Endometrial microvascular endothelial cells (primary cell): ENCODE measurements around the gene SWSAP1. TPM values are rescaled to one million over a fixed set of nuclear protein-coding genes. Genes with fewer than 3 reads are reported as not detected.
"Not testable (repeated sequence)": the region's sequence is repeated elsewhere in the genome, so short reads cannot be mapped to it uniquely, and the experiment has no call there.

ENCODE experiments used
- in situ Hi-C: cut with HindIII; loops from 2 replicates; pipeline ENCODE4 v1.10.0; 2017; ENCODE audit warnings: low sequenced_read_pairs, low pct_unique_long_range_greater_than_20kb; ENCODE audit errors: inconsistent ontology term
- total RNA-seq: library from RNA; depleted of rRNA; stranded (reverse); fragments of >200 nt; gene quantifications from one replicate; pipeline ENCODE4 v1.2.3, GENCODE V29; 2015; ENCODE audit errors: inconsistent ontology term

SWSAP1 gene
- total RNA-seq, 1 donor from 2014 or later: 1.9 TPM

DNA sequence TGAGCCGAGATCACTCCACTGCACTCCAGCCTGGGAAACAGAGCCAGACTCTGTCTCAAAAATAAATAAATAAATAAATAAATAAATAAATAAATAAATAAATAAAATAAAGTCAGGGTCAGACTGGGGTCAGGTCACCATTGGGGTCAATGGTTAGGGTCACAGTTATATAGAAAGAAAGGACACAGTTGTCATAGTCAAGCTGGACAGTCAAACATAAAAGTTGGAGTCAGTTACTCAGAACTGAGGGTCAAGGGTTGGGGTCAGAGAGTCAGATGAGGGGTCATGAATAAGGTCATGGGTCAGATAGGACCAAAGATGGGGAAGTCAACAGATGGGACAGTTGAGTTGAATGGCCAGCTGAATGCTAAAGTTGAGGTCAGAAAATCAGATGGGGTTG lies 26.3 kb downstream of the SWSAP1 start:
- in situ Hi-C loops: no loop called here

DNA sequence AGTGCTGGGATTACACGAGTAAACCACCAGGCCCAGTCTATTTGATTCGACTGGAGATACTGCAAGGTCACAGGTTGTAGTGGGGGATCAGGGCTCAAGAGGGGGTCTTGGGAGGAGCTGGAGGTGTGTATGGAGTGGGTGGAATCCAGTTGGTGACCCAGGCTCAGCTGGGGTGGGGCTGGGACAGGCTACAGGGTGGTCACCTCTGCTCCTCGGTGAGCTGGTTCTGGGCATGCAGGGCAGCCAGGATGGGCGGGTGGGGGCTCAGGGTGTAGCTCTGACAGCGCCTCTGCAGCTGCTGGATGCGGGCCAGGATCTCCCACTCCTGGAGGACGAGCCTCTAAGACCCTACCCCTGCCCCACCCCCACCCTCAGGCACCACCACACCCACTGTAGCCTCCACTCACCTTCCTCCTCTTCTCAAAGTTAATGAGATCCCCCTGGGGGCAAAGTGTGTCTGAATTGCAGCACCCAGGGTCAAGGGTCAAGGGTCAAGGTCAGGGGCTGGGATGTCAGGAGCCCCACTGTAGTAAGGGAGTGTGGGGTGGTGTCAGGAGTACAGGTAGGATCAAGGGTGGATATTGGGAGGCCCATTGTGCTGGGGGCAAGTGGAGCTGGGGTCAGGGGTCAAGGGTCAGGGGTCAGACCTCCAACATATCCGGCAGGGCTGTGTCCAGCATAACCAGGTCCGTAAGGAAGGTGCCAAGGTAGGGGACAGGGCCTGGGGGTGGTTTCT lies 27.5 kb downstream of the SWSAP1 start:
- in situ Hi-C loops: no loop called here

- in situ Hi-C loops: no loop called here
Observed at GRCh38 chr19:11404588-11405222, 30.2 kb downstream of the SWSAP1 start.

DNA sequence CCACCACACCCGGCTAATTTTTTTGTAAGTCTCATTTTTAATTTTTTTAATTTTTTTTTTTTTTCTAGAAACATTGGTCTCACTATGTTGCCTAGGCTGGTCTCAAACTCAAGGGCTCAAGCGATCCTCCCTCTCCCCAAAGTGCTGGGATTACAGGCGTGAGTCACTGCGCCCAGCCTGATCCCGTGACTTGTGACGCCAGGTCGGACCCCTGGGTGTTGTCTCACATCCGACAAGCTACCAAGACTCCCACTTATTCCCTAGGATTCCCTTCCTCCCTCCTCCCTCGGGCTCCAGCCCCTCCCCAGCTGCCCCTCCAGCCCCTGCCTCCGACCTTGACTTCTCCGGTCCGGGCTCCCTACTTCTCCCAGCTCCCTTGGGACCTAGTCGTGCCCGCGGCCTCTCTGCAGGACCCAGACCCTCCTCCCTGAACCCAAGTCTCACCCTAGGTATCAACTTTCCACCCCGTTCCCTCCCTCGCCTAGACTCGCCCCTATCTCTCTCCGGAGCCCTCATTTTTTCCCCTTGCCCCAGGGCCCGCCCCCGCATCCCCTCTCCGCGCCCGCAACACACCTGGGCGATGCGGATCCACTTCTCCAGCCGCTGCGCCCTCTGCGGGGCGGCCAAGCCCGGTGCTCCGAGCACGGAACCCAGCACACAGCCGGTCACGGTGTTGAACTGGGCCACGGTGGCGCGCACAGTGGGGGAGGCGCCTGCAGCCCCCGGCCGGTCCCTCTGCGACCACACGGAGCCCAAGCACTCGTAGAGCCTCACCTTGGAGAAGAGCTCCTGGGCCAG lies 31.6 kb downstream of the SWSAP1 start:
- in situ Hi-C loops: no loop called here

GRCh38 chr19:11406703-11407236 lies 32.3 kb downstream of the SWSAP1 start:
- in situ Hi-C loops: not testable (repeated sequence)

DNA sequence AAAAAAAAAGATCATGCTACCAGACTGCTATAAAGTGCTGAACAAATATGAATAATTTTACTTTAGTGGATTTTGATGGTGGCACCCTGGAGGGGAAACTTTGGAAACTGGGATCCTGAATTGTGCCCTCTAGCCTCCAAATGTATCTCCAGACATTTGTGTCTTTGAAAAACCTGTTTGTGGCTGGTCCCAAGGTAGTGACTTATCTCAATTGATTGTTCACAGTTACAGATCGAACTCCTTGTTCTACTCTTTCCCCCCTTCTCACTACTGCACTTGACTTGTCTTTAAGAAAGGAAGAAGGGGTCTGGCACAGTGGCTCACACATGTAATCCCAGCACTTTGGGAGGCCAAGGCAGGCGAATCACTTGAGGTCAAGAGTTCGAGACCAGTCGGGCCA lies 34.1 kb downstream of the SWSAP1 start:
- in situ Hi-C loops: no loop called here

- in situ Hi-C loops: no loop called here
Observed at GRCh38 chr19:11410682-11411081, 36.2 kb downstream of the SWSAP1 start.

DNA sequence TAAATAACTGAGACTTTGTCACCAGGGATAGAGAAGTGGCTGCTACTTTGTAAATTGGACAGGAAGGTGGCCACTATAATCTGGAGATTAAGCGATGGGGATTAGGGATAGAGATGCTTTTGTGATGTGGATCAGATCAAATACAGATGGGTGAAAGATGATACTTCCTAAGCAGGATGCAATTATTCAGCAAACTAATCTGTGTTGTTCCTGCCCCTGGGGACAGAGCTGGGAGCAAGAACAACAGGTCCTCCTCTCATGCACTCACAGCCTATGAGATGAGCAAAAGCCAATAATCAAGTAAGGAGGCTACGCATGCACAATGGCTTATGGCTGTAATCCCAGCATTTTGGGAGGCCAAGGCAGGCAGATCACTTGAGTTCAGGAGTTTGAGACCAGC lies 40.1 kb downstream of the SWSAP1 start:
- in situ Hi-C loops: no loop called here

GRCh38 chr19:11416346-11417052 lies 42.0 kb downstream of the SWSAP1 start:
- in situ Hi-C loops: no loop called here

DNA sequence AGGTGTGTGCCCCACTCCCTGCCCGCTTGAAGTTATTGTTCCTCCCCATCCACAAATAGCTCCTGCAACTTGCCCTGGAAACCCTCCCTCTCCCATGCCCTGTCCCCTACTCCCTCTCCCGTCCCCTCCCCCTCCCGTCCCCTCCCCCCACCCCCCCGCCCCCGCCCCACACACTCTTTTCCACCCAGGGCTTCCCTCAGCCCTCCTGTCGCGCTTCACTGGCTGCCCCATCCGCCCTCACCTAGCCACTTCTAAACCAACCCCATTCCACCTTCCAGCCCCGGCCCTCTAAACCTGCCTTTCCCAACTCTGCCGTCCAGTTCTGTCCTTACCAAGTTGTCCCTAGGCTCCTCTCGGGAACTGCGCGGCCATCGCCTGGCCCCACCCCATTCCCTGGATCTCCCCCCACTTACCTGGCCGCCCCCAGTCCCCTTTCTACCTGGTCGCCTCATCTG lies 43.7 kb downstream of the SWSAP1 start:
- in situ Hi-C loops: no loop called here

DNA sequence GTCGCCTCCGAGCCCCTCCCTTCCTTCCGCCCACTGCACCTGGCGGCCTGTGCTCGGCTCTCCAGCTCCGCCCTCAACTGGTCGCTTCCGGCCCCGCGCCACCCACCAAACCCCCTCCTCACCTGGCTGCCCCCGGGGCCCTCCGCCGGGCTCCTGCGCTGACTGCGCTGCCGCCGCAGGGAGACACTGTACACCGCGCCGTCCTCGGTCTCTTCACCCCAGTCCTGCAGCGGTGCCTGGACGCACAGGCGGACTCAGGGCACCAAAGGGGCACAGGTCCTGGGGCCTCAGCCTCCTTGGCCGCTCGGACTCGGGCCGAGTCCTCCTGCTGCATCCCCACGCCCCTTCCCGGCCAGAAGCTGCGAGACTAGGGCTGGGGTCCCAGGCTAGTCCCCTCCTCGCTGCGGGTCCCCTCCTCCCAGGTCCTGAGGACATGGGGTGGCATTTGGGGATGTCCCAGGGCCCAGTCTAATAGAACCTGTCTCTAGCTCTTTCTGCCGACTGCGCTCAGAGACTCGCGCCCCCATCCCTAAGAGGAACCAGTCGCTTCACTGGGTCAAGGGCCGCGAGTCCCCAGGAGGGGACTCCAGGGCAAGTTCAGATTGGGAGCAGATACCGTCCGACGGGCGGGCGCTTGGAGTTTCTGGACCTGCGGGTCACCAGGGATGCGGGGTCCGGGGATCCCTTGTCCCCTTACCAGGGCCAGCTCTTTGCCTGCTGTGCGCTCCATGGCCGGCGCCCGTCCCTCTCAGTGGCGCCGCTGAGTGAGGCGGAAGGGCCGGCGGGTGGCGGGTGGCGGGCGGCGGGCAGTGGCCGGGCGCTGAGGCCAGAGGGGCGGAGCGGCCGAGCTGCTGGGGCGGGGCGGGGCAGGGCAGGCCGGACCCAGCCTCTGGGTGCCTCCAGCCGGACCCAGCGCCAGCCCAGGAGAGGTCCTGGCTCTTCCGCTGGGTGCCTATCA lies 44.4 kb downstream of the SWSAP1 start, which contains the start of gene RGL3:
Gene RGL3 (minus strand): TSS at position 766 of the 958 bp plus-strand sequence. CDS start 36 bp downstream, at position 730.
- in situ Hi-C loops: no loop called here

- in situ Hi-C loops: no loop called here
Observed at GRCh38 chr19:11420429-11421370, 46.2 kb downstream of the SWSAP1 start.

DNA sequence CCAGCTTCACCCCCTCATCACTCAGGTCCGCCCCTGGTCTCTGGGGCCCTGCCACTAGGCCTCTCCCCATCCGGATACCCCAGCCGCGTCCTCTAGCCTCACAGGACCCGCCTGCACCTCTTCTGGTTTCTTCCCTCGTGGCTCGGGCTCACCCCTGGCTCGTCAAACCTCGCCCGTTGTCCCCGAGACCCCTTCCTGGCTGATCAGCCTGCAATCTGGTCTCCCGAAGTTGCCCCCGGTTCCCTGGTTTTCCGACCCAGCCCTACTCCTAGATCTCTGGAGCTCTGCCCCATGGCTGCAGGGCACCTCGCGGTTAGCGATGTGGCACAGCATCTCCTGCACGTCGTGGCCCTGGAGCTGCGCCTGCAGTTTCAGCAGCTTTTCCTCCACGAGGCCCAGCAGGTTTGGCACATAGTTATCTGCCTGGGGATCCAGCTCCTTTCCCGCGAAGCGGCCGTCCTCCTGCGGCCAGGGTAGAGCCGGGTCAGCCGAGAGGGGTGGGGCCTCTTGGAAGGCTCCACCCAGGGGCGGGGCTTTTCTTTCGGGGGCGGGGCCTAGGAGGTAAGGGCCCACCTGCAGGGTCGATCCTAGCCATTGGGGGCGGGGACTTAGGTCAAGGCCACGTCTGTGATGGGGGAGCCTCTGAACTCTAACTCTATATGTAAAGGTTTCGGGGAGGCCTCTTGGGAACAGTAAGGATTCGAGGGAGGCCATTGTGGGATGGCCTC lies 47.1 kb downstream of the SWSAP1 start:
- in situ Hi-C loops: no loop called here

DNA sequence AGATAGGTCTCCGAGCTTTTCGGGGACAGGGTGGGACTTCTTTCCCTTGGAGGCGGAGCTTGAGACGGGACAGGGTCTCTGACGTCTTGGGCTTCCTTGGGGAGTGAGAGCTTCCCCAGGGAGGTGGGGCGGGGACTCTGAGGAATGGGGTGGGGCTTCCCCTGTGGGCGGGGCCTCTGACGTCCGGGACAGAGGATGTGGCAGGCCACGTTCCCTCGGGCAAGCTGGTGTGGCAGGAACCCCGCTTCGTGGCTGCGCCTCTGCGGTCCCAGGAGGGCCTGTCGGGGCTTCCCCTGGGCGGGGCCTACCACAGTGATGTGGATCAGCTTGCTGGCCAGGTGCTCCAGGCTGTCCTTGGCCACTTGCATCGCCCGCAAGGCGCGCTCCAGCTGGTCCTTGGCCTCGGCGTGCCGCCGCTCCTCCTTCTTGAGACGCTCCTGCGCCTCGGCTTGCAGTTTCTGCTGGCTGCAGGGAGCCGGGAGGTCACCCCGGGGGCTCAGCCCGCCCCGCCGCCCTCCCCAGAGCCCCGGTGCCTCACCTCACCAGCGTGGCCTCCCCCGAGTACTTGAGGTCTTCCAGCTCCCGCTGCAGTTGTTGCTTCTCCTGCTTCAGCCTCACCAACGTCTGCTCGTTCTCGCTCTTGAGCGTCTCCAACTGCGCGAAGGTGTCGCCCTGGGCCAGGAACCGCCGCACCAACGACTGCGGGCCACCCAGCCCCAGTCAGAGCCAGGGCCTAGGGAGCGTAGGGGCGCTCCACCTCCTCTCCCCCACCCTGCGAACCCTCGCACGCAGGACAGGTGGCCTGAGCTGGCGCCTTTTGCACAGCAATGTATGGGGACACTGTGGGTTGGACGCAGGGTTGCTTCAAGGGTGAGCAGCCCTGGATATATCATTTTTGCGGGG lies 47.9 kb downstream of the SWSAP1 start:
- in situ Hi-C loops: no loop called here

- in situ Hi-C loops: no loop called here
Observed at GRCh38 chr19:11423164-11423790, 48.8 kb downstream of the SWSAP1 start.
